ENCODE measurements around the gene ZXDC.
A peak's percentile ranks its signal among the peaks of the same experiment; 100 is the strongest.

The ZXDC gene

GRCh38 chr3:126488886-126489569 lies 13.3 kb upstream of the ZXDC start:
- DNase-seq (ENCODE audit: low spot score): no peak

- no peak for DNase-seq (ENCODE audit: low spot score)
Observed at GRCh38 chr3:126488185-126488584, 12.5 kb upstream of the ZXDC start.

- DNase-seq (ENCODE audit: low spot score): no peak
Observed at GRCh38 chr3:126487151-126487771, 11.6 kb upstream of the ZXDC start.

GRCh38 chr3:126486360-126486847 lies 10.7 kb upstream of the ZXDC start:
- no peak for DNase-seq (ENCODE audit: low spot score)

- DNase-seq (ENCODE audit: low spot score): no peak
Observed at GRCh38 chr3:126485956-126486355, 10.3 kb upstream of the ZXDC start.

GRCh38 chr3:126485176-126485897 lies 9.6 kb upstream of the ZXDC start:
- no peak for DNase-seq (ENCODE audit: low spot score)

GRCh38 chr3:126484662-126485061 lies 9.0 kb upstream of the ZXDC start:
- no peak for DNase-seq (ENCODE audit: low spot score)

GRCh38 chr3:126484148-126484547 lies 8.5 kb upstream of the ZXDC start:
- no peak for DNase-seq (ENCODE audit: low spot score)

- no peak for DNase-seq (ENCODE audit: low spot score)
Observed at GRCh38 chr3:126483321-126483761, 7.7 kb upstream of the ZXDC start.

GRCh38 chr3:126482503-126483255 lies 7.0 kb upstream of the ZXDC start:
- DNase-seq (ENCODE audit: low spot score): no peak

GRCh38 chr3:126481808-126482502 lies 6.3 kb upstream of the ZXDC start:
- no peak for DNase-seq (ENCODE audit: low spot score)

- no peak for DNase-seq (ENCODE audit: low spot score)
Observed at GRCh38 chr3:126480861-126481260, 5.2 kb upstream of the ZXDC start.

- DNase-seq (ENCODE audit: low spot score): no peak
Observed at GRCh38 chr3:126480206-126480605, 4.5 kb upstream of the ZXDC start.

- no peak for DNase-seq (ENCODE audit: low spot score)
Observed at GRCh38 chr3:126479642-126480041, 4.0 kb upstream of the ZXDC start.

- DNase-seq (ENCODE audit: low spot score): no peak
Observed at GRCh38 chr3:126478581-126479310, 3.1 kb upstream of the ZXDC start.

- DNase-seq (ENCODE audit: low spot score): no peak
Observed at GRCh38 chr3:126477061-126477380, 1.3 kb upstream of the ZXDC start.

GRCh38 chr3:126476166-126477060 lies 722 bp upstream of the ZXDC start:
- peak; percentile 48 for DNase-seq (ENCODE audit: low spot score)

- peak; percentile 27 for DNase-seq (ENCODE audit: low spot score)
Observed at GRCh38 chr3:126474498-126475412, 936 bp downstream of the ZXDC start.

Data from NAMALWA (cell line).